HepG2 (cell line): ENCODE data around the gene MAST1. TPM values are rescaled to one million over a fixed set of nuclear protein-coding genes. Genes with fewer than 3 reads are reported as not detected.
A peak's percentile ranks its signal among the peaks of the same experiment; 100 is the strongest.

Experiments used
- AHR ChIP-seq: IDR thresholded peaks from 2 replicates; pipeline ENCODE4 v1.6.1; 2018; ENCODE audit warnings: missing genetic modification reagents, missing compliant biosample characterization
- E2F2 ChIP-seq: sonication (generic); formaldehyde crosslinking; IDR thresholded peaks from 2 replicates; pipeline ENCODE4 v1.4.0; 2020; ENCODE audit warnings: missing genetic modification reagents, borderline replicate concordance
- HDAC6 ChIP-seq: fragments of 200-600 bp; sonication (generic); IDR thresholded peaks from 2 replicates; pipeline ENCODE4 v1.7.0; 2017; ENCODE audit warnings: mild to moderate bottlenecking, antibody characterized with exemption, low read length, low read depth
- HMGA1 ChIP-seq: sonication (generic); formaldehyde crosslinking; conservative IDR thresholded peaks from 2 replicates; pipeline ENCODE4 v1.4.0; 2020; ENCODE audit warnings: missing genetic modification reagents
- MAFF ChIP-seq: IDR thresholded peaks from 2 replicates; pipeline ENCODE4 v1.6.1; 2011; ENCODE audit warnings: low read depth, low read length, improper control_type of control experiment
- NFE2L2 ChIP-seq: fragments of 150-350 bp; IDR thresholded peaks from 2 replicates; pipeline ENCODE4 v1.6.1; 2014; ENCODE audit warnings: low read length
- NONO ChIP-seq, 2 experiments: fragments of 450-650 bp in 1 of 2; sonication (generic) in 1 of 2; formaldehyde crosslinking in 1 of 2; IDR thresholded peaks in 1 of 2; conservative IDR thresholded peaks in 1 of 2; 2 replicates each; pipeline versions ENCODE4 v1.6.1 to v1.8.0; 2017 to 2022; ENCODE audit warnings: mild to moderate bottlenecking in 1 of 2, missing genetic modification reagents in 1 of 2, moderate library complexity in 1 of 2
- NR2F1 ChIP-seq, 2 experiments: fragments of 450-650 bp in 1 of 2; formaldehyde crosslinking in 1 of 2; IDR thresholded peaks; 2 replicates each; pipeline versions ENCODE4 v1.5.0 to v1.6.1; 2016 to 2020; ENCODE audit warnings: mild to moderate bottlenecking in 1 of 2, missing compliant biosample characterization in 1 of 2, missing genetic modification reagents in 1 of 2, moderate library complexity in 1 of 2
- PBX2 ChIP-seq: IDR thresholded peaks from 2 replicates; pipeline ENCODE4 v1.6.1; 2016; ENCODE audit warnings: control low read depth
- POLR2A ChIP-seq, 2 experiments: IDR thresholded peaks; 2 replicates each; pipeline ENCODE4 v1.6.1; 2011; ENCODE audit warnings: low read depth in 2 of 2, low read length in 2 of 2, mild to moderate bottlenecking in 1 of 2, moderate library complexity in 1 of 2; ENCODE audit not compliant: insufficient read depth in 1 of 2
- RAD51 ChIP-seq: fragments of 450-650 bp; IDR thresholded peaks from 2 replicates; pipeline ENCODE4 v1.6.1; 2016; ENCODE audit warnings: borderline replicate concordance
- SRF ChIP-seq: IDR thresholded peaks from 2 replicates; pipeline ENCODE4 v1.6.1; 2011; ENCODE audit warnings: mild to moderate bottlenecking, low read depth, low read length, moderate library complexity
- TARDBP ChIP-seq: sonication (generic); formaldehyde crosslinking; IDR thresholded peaks from 2 replicates; pipeline ENCODE4 v1.8.0; 2022; ENCODE audit warnings: mild to moderate bottlenecking, missing genetic modification reagents
- ZBTB25 ChIP-seq: IDR thresholded peaks from 2 replicates; pipeline ENCODE4 v1.6.1; 2018; ENCODE audit warnings: missing genetic modification reagents
- ZHX1 ChIP-seq: sonication (generic); formaldehyde crosslinking; IDR thresholded peaks from 2 replicates; pipeline ENCODE4 v1.8.1; 2022; ENCODE audit warnings: low read depth, mild to moderate bottlenecking, missing genetic modification reagents
- ZNF10 ChIP-seq: sonication (generic); formaldehyde crosslinking; IDR thresholded peaks from 2 replicates; pipeline ENCODE4 v1.4.0; 2020; ENCODE audit warnings: mild to moderate bottlenecking, low read depth, missing genetic modification reagents, borderline replicate concordance
- ZNF121 ChIP-seq: sonication (generic); formaldehyde crosslinking; IDR thresholded peaks from 2 replicates; pipeline ENCODE4 v1.5.0; 2020; ENCODE audit warnings: mild to moderate bottlenecking, missing genetic modification reagents
- ZNF232 ChIP-seq: sonication (generic); formaldehyde crosslinking; IDR thresholded peaks from 2 replicates; pipeline ENCODE4 v1.4.0; 2020; ENCODE audit warnings: missing genetic modification reagents, borderline replicate concordance
- ZNF562 ChIP-seq: sonication (generic); formaldehyde crosslinking; IDR thresholded peaks from 2 replicates; pipeline ENCODE4 v1.8.0; 2022; ENCODE audit warnings: missing genetic modification reagents, borderline replicate concordance
- ZNF792 ChIP-seq: IDR thresholded peaks from 2 replicates; pipeline ENCODE4 v1.6.1; 2016
- ZNF83 ChIP-seq: sonication (generic); formaldehyde crosslinking; IDR thresholded peaks from 2 replicates; pipeline ENCODE4 v1.4.0; 2020; ENCODE audit warnings: missing genetic modification reagents, mild to moderate bottlenecking, borderline replicate concordance
- ZZZ3 ChIP-seq: sonication (generic); formaldehyde crosslinking; IDR thresholded peaks from 2 replicates; pipeline ENCODE4 v1.4.0; 2020; ENCODE audit warnings: missing genetic modification reagents, mild to moderate bottlenecking, borderline replicate concordance
- polyA plus RNA-seq, 8 experiments: library from polyadenylated mRNA; depleted of rRNA in 3 of 8; stranded (reverse) in 7 of 8; unstranded in 1 of 8; fragments of >200 nt; fragmentation: Illumina TruSeq in 4 of 8; extraction: Trizol in 4 of 8; gene quantifications; 2 replicates each; pipeline versions ENCODE4 v1.2.1 to v1.2.3, GENCODE V29; 2011 to 2016; ENCODE audit warnings: low read depth in 4 of 8, missing spikeins in 1 of 8, mixed read lengths in 1 of 8; ENCODE audit not compliant: insufficient read depth in 1 of 8
- total RNA-seq, 5 experiments: library from RNA; depleted of rRNA; stranded (reverse); fragments of >200 nt; fragmentation: Illumina TruSeq; extraction: Trizol; gene quantifications; 2 replicates each; pipeline ENCODE4 v1.2.3, GENCODE V29; 2016; ENCODE audit warnings: low read depth in 1 of 5

The MAST1 gene
- total and polyA plus RNA-seq, 2 of the 13 experiments (the other 11 are each of a cell fraction or from before 2014, with no cell fraction given), result 0.73 to 4.7 TPM

DNA sequence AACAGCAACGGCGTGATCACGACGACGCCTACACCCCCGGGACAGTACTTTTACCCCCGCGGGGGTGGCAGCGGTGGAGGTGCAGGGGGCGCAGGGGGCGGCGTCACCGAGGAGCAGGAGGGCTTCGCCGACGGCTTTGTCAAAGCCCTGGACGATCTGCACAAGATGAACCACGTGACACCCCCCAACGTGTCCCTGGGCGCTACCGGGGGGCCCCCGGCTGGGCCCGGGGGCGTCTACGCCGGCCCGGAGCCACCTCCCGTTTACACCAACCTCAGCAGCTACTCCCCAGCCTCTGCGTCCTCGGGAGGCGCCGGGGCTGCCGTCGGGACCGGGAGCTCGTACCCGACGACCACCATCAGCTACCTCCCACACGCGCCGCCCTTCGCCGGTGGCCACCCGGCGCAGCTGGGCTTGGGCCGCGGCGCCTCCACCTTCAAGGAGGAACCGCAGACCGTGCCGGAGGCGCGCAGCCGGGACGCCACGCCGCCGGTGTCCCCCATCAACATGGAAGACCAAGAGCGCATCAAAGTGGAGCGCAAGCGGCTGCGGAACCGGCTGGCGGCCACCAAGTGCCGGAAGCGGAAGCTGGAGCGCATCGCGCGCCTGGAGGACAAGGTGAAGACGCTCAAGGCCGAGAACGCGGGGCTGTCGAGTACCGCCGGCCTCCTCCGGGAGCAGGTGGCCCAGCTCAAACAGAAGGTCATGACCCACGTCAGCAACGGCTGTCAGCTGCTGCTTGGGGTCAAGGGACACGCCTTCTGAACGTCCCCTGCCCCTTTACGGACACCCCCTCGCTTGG is 46.1 kb upstream of the MAST1 start (continued):
- TF ChIP-seq ZBTB25, result 0 out of 2 replicates have a peak, but pooled peaks have one; percentile 34
- TF ChIP-seq E2F2 (CRISPR knock-in tag), result no peak
- no peak for TF ChIP-seq ZZZ3 (CRISPR knock-in tag)
- peak; percentile 33 to 51; a peak in 2 of 4 replicates for TF ChIP-seq POLR2A (IDR thresholded peaks at IDR 0.05; ENCODE audit: insufficient read depth in 1 of 2, low read depth in 2 of 2, low read length in 2 of 2)
- TF ChIP-seq ZNF792 (CRISPR knock-in tag), result peak; percentile 40; the same call in 1 of the 2 replicates
- peak; percentile 46; the same call in 1 of the 2 replicates for TF ChIP-seq ZNF83 (CRISPR knock-in tag)
- peak; percentile 48; the same call in 1 of the 2 replicates for TF ChIP-seq ZHX1 (CRISPR knock-in tag)
- TF ChIP-seq RAD51, result peak; percentile 53; the same call in 1 of the 2 replicates
- TF ChIP-seq ZNF232 (CRISPR knock-in tag), result 0 out of 2 replicates have a peak, but pooled peaks have one; percentile 50
- no peak for TF ChIP-seq MAFF
- TF ChIP-seq HDAC6, result no peak
- TF ChIP-seq TARDBP (CRISPR knock-in tag), result peak; percentile 18; the same call in 1 of the 2 replicates
- no peak for TF ChIP-seq AHR
- TF ChIP-seq ZNF10 (CRISPR knock-in tag), result no peak
- TF ChIP-seq HMGA1 (CRISPR knock-in tag), result no peak
- TF ChIP-seq NFE2L2, result no peak
- TF ChIP-seq NONO (IDR thresholded peaks at IDR 0.05), result no peak
- TF ChIP-seq NONO (CRISPR knock-in tag; conservative IDR thresholded peaks at IDR 0.05), result no peak
- TF ChIP-seq PBX2 (CRISPR knock-in tag), result no peak
- TF ChIP-seq ZNF562, result no peak
- no peak for TF ChIP-seq SRF
- TF ChIP-seq NR2F1 (CRISPR knock-in tag; IDR thresholded peaks at IDR 0.05), result peak in 1 of 2 experiments; percentile 82; a peak in 3 of 4 replicates
- no peak for TF ChIP-seq ZNF121 (CRISPR knock-in tag)
